Activated B cell treated with CpG ODN at 0.5 μM for 24 hours (primary cell): ENCODE data around the gene NDFIP1. TPM values are rescaled to one million over a fixed set of nuclear protein-coding genes. Genes with fewer than 3 reads are reported as not detected.

ENCODE experiments used
- ATAC-seq: fragments of 200-7000 bp; cut with Tn5 transposase; one replicate; pipeline ENCODE4 v1.10.0; 2021; ENCODE audit warnings: low read depth, mild to moderate bottlenecking, moderate library complexity
- CTCF ChIA-PET: fragments of 350-600 bp; sonication (Branson Sonifier 250); formaldehyde crosslinking; loops from one replicate; lab custom pipeline; 2021; ENCODE audit warnings: antibody characterized with exemption; lab: Charles Lee
- POLR2A ChIA-PET: fragments of 350-600 bp; sonication (Branson Sonifier 250); formaldehyde crosslinking; loops from one replicate; lab custom pipeline; 2021; ENCODE audit warnings: antibody characterized with exemption; lab: Charles Lee
- DNase-seq: peaks from one replicate; pipeline ENCODE4 v3.0.0; 2022
- H3K27ac Mint-ChIP-seq: one replicate; pipeline ENCODE4 v1.8.0; 2020; ENCODE audit warnings: mixed read lengths
- H3K27me3 Mint-ChIP-seq: one replicate; pipeline ENCODE4 v1.8.0; 2021; ENCODE audit warnings: mixed read lengths
- H3K36me3 Mint-ChIP-seq: one replicate; pipeline ENCODE4 v1.8.0; 2021; ENCODE audit warnings: low read depth, mixed read lengths
- H3K4me1 Mint-ChIP-seq: one replicate; pipeline ENCODE4 v1.8.0; 2021; ENCODE audit warnings: mixed read lengths
- H3K4me3 Mint-ChIP-seq: one replicate; pipeline ENCODE4 v1.8.0; 2020; ENCODE audit warnings: mild to moderate bottlenecking, mixed read lengths
- H3K9me3 Mint-ChIP-seq: one replicate; pipeline ENCODE4 v1.8.0; 2020; ENCODE audit warnings: mixed read lengths
- CTCF ChIP-seq: fragments of 200-600 bp; IDR thresholded peaks from one replicate; pipeline ENCODE4 v1.8.0; 2022; ENCODE audit warnings: antibody characterized with exemption, mild to moderate bottlenecking
- intact Hi-C: fragments of 100-400 bp; cut with micrococcal nuclease; formaldehyde crosslinking; loops from one replicate; pipeline ENCODE4 v1.15.1; 2024
- total RNA-seq: library from RNA; stranded (reverse); gene quantifications from 2 replicates; pipeline ENCODE4 v1.2.3, GENCODE V29; 2022

Gene NDFIP1
- total RNA-seq, 1 donor from 2014 or later: 24.2 TPM

DNA sequence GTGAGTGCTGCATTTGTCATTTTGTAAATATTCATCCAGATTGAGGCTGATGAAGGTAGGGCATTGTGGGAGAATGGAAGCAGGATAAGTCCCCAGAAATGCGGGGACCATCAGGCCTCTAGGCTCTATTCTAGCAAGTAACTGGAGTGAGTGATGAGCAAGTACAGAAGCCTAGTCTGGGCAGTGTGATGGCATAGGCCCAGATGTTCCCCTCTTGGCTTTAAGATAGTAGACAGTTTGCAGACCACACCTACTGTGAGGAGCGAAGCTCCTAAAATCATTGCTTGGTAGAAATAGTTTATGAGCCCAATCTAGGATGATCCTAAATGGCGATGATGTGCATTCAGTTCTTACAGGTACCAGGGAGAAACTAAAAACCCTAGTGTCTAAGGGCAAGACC lies 24.3 kb downstream of the NDFIP1 start:
- ChIA-PET CTCF (interaction anchor here (1.6 kb wide), 1 partner anchor 580 kb away, joined by 3 read pairs; no protein-coding TSS in a partner anchor), POLR2A (no interaction called here)
- ATAC-seq (no peak), DNase-seq (no peak)
- Mint-ChIP-seq H3K4me1 (peaks cover 8% of the 10 kb centered on the region), H3K36me3 (peaks cover 22% of the 10 kb centered on the region), H3K4me3 (no peak overlapping the region), H3K27me3 (no peaks in the 10 kb centered on the region), H3K9me3 (no peaks in the 10 kb centered on the region), H3K27ac (no peak overlapping the region)
- no peak for TF ChIP-seq CTCF
- intact Hi-C loops: no loop called here

DNA sequence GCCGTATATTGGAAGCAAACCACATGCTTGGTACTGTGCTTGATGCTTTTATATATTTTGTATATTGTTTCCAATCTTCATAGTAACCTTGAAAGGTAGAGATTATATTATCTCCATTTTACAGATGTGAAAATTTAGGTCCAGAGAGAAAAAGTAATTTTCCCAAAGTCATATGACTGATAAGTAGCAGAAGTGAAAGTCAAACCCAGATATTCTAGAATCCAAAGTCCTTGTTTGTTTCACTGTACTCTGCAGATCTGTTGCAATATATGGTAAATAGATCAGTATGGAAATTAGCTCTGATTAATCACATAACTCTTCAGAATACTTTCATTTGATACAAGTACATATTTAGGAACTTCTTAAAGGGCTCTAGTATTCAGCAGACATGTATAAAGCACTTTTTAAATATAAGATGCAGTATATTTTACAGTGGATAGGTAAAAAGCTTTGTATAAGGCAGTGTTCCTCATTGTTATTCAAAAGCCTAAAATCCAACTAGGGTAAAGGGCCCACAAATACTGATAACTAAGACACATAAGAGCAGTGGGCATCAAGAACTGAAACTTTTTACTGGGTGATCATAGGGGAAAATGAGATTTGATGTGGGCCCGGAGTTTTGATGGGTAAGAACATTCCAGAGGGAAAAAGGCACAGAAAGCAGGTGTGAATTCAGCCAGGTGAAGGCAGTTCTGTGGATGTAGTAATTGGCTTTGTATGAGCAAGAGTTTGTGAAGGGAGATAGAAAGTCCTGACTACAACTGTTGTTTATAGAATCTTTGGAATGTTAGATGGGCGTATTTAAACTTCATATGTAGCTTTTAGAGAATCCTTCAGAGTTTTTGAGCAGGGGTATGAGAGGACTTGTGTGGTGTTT lies 25.0 kb downstream of the NDFIP1 start:
- intact Hi-C loops: no loop called here
- ATAC-seq (no peak), DNase-seq (no peak)
- Mint-ChIP-seq H3K27ac (no peak overlapping the region), H3K9me3 (no peaks in the 10 kb centered on the region), H3K4me3 (no peak overlapping the region), H3K36me3 (peaks cover 26% of the 10 kb centered on the region), H3K4me1 (peaks cover 5% of the 10 kb centered on the region), H3K27me3 (no peaks in the 10 kb centered on the region)
- CTCF ChIA-PET: no interaction called here
- no peak for TF ChIP-seq CTCF
- POLR2A ChIA-PET: no interaction called here

DNA sequence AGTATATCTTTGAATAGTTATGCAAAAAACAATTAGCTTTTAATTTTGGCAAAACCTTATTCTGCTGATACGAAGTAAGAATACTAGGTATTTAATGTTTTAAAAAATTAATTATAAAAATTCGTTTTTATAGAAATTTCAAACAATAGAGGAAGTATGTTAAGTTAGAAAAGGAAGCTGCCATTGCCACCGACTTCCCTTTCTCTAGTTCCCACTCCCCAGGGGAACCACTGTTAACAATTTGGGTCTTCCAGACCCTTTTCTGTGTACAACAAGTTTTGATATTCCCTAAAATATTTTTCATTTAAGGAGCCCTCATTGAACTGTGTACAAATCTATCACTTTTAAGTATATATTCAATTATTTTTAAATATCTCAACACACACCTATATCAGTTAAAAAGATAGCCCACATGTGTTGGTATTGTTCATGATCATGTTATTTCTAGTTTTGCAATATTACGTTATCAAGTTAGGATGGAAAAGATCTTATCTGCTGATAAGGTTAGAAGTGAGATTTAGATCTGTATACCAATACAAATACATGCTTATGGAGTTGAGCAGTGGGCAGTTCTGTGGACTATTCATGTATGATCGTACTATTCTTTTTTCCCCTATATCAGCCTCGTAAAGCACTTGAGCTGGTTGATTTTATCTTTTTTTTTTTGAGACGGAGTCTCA lies 25.9 kb downstream of the NDFIP1 start:
- intact Hi-C loops: no loop called here
- Mint-ChIP-seq H3K27me3 (no peaks in the 10 kb centered on the region), H3K36me3 (peaks cover 31% of the 10 kb centered on the region), H3K9me3 (no peaks in the 10 kb centered on the region), H3K4me1 (no peaks in the 10 kb centered on the region), H3K27ac (no peak overlapping the region), H3K4me3 (no peak overlapping the region)
- TF ChIP-seq CTCF: no peak
- CTCF ChIA-PET: no interaction called here
- ATAC-seq: no peak
- DNase-seq: no peak
- POLR2A ChIA-PET: no interaction called here

GRCh38 chr5:142141463-142141862 lies 32.9 kb downstream of the NDFIP1 start:
- TF ChIP-seq CTCF: no peak
- H3K9me3 Mint-ChIP-seq: no peaks in the 10 kb centered on the region
- peaks cover 35% of the 10 kb centered on the region for H3K36me3 Mint-ChIP-seq

DNA sequence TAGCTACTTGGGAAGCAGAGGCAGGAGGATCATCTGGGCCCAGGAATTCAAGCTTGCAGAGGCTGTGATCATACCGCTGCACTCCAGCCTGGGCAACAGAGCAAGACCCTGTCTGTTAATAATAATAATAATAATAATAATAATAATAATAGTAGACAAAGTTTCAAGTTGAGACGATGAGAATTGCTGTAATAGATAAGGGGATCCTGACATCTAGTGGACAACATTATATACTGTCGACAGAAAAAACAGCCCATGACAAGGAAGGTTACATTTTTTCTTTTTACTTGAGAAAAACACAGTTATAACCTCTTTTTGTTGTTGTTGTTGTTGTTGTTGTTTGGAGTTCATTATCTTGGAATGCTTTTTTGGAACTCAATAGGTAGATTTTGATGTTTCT lies 35.3 kb downstream of the NDFIP1 start:
- H3K9me3 Mint-ChIP-seq: no peaks in the 10 kb centered on the region
- H3K27me3 Mint-ChIP-seq: no peaks in the 10 kb centered on the region
- no peak for DNase-seq
- no peak overlapping the region for H3K27ac Mint-ChIP-seq
- intact Hi-C loops: loop anchor here (1.0 kb wide), 3 partner anchors 36 to 452 kb away; partner anchors contain the start of gene NDFIP1
- no peak overlapping the region for H3K4me3 Mint-ChIP-seq
- H3K36me3 Mint-ChIP-seq: peaks cover 42% of the 10 kb centered on the region
- CTCF ChIA-PET: interaction anchor here (0.6 to 6.3 kb wide), 14 partner anchors 8 to 569 kb away, joined by 3 to 89 read pairs (median 5); partner anchors contain the start of genes GNPDA1 and PCDH1
- no peaks in the 10 kb centered on the region for H3K4me1 Mint-ChIP-seq
- ATAC-seq: peak; percentile 31
- no peak for TF ChIP-seq CTCF
- POLR2A ChIA-PET: interaction anchor here (0.9 kb wide), 1 partner anchor 128 kb away, joined by 3 read pairs; no protein-coding TSS in a partner anchor

More at GRCh38 chr5:142141463-142141862, 32.9 kb downstream of the NDFIP1 start:
- Mint-ChIP-seq H3K4me1 (no peaks in the 10 kb centered on the region), H3K27ac (no peak overlapping the region), H3K4me3 (no peak overlapping the region), H3K27me3 (no peaks in the 10 kb centered on the region)
- DNase-seq (no peak), ATAC-seq (no peak)
- ChIA-PET POLR2A (no interaction called here), CTCF (interaction anchor here (5.4 to 6.3 kb wide), 2 partner anchors 128 to 150 kb away, joined by 47 to 89 read pairs; partner anchors contain the start of gene GNPDA1)
- intact Hi-C loops: no loop called here
